Endodermal cell (in vitro differentiated cells): ENCODE data around the gene CDCA3. TPM values are rescaled to one million over a fixed set of nuclear protein-coding genes. Genes with fewer than 3 reads are reported as not detected.

ENCODE experiments used
- DNase-seq: peaks from one replicate; pipeline ENCODE4 v3.0.0-alpha.2; 2017
- H3K27ac ChIP-seq: 2 replicates; pipeline ENCODE4 v1.5.1; 2013; ENCODE audit warnings: mild to moderate bottlenecking, low read depth, low read length, moderate library complexity
- H3K27me3 ChIP-seq: 2 replicates; pipeline ENCODE4 v1.6.1; 2013; ENCODE audit warnings: mild to moderate bottlenecking, low read length, moderate library complexity; ENCODE audit not compliant: insufficient read depth, control insufficient read depth, poor library complexity, severe bottlenecking
- H3K36me3 ChIP-seq: 2 replicates; pipeline ENCODE4 v1.7.0; 2013; ENCODE audit warnings: mild to moderate bottlenecking, low read length, moderate library complexity; ENCODE audit not compliant: control insufficient read depth, insufficient read depth
- H3K4me1 ChIP-seq: one replicate; pipeline ENCODE4 v1.7.0; 2013; ENCODE audit warnings: low read length; ENCODE audit not compliant: control insufficient read depth, insufficient read depth
- H3K4me3 ChIP-seq: 2 replicates; pipeline ENCODE4 v1.5.1; 2013; ENCODE audit warnings: mild to moderate bottlenecking, low read length, moderate library complexity
- H3K9ac ChIP-seq: 2 replicates; pipeline ENCODE4 v1.6.1; 2013; ENCODE audit warnings: mild to moderate bottlenecking, low read length, moderate library complexity; ENCODE audit not compliant: poor library complexity, severe bottlenecking; ENCODE audit errors: extremely low read depth
- H3K9me3 ChIP-seq: 2 replicates; pipeline ENCODE4 v1.6.1; 2013; ENCODE audit warnings: mild to moderate bottlenecking, low read length, moderate library complexity; ENCODE audit not compliant: control insufficient read depth
- H3K27ac Mint-ChIP-seq: 2 replicates; pipeline ENCODE4 v1.8.0; 2020; ENCODE audit warnings: mixed read lengths
- H3K27me3 Mint-ChIP-seq: 2 replicates; pipeline ENCODE4 v1.8.0; 2021; ENCODE audit warnings: mild to moderate bottlenecking, mixed read lengths; ENCODE audit not compliant: insufficient read depth
- H3K36me3 Mint-ChIP-seq: 2 replicates; pipeline ENCODE4 v1.8.0; 2020; ENCODE audit warnings: low read depth, mixed read lengths
- H3K4me1 Mint-ChIP-seq: 2 replicates; pipeline ENCODE4 v1.8.0; 2020; ENCODE audit warnings: mixed read lengths
- H3K4me3 Mint-ChIP-seq: 2 replicates; pipeline ENCODE4 v1.8.0; 2020; ENCODE audit warnings: mild to moderate bottlenecking, moderate library complexity, mixed read lengths
- H3K9me3 Mint-ChIP-seq: 2 replicates; pipeline ENCODE4 v1.8.0; 2020; ENCODE audit warnings: mild to moderate bottlenecking, mixed read lengths
- CTCF ChIP-seq: fragments of 200-600 bp; sonication (generic); conservative IDR thresholded peaks from 2 replicates; pipeline ENCODE4 v1.5.0; 2021; ENCODE audit warnings: antibody characterized with exemption, mild to moderate bottlenecking
- WGBS, 2 experiments: methylation state at CpG; one replicate each; pipeline versions ENCODE4 v1.1.5 to v1.1.7; 2013; ENCODE audit warnings: missing lambda C conversion rate in 2 of 2, mixed read lengths in 1 of 2; ENCODE audit not compliant: insufficient coverage in 1 of 2, insufficient read length in 1 of 2; 5-methylcytosine and 5-hydroxymethylcytosine counted together
- total RNA-seq, 2 donors: library from RNA; stranded (reverse); fragmentation: NEBNext Ultra II Directional in 1 of 2; extraction: Animal tissue kit (Norgen Biotek cat#: 25700) in 1 of 2; gene quantifications; 2 replicates in 1 of 2; 3 replicates in 1 of 2; pipeline ENCODE4 v1.2.1, GENCODE V29; 2021

The CDCA3 gene
- total RNA-seq, 2 donors from 2014 or later, result 53.1 to 63.9 TPM

DNA sequence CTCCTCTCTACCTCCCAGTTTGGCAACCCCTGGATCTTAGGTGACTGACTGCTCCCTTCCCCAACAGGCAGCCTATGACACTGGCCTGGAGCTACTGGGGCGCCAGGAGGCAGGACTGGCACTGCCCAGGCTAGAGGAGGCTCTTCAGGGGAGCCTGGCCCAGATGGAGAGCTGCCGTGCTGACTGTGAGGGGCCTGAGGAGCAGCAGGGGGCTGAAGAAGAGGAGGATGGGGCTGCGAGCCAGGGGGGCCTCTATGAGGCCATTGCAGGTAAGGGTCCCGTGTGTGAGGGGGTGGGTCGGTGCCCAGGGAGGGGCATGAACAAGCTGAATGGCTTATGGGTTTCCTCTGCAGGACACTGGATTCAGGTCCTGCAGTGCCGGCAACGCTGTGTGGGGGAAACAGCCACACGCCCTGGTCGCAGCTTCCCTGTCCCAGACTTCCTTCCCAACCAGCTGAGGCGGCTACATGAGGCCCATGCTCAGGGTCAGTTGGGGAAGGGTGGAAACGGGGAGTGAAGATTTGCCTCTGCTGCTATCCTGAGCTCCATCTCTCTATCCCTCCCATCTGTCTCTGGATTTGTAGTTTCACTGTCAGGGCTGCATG is 20.7 kb downstream of the CDCA3 start:
- peak overlapping the region; percentile 99 for H3K4me3 Mint-ChIP-seq
- no peak overlapping the region for H3K27ac Mint-ChIP-seq
- Histone ChIP-seq H3K27ac (no peak overlapping the region), H3K36me3 (peaks cover 31% of the 10 kb centered on the region), H3K4me3 (no peak overlapping the region), H3K4me1 (peaks cover 2% of the 10 kb centered on the region), H3K9me3 (no peaks in the 10 kb centered on the region), H3K9ac (no peak overlapping the region), H3K27me3 (no peaks in the 10 kb centered on the region)
- no peaks in the 10 kb centered on the region for H3K9me3 Mint-ChIP-seq
- H3K4me1 Mint-ChIP-seq, result peaks cover 13% of the 10 kb centered on the region
- peaks cover 36% of the 10 kb centered on the region for H3K36me3 Mint-ChIP-seq
- H3K27me3 Mint-ChIP-seq, result peaks cover 24% of the 10 kb centered on the region
- TF ChIP-seq CTCF, result no peak
- no peak for DNase-seq
- WGBS, 2 experiments, result 89 to 91% methylated on average over 9 to 11 of the region's 11 CpGs

DNA sequence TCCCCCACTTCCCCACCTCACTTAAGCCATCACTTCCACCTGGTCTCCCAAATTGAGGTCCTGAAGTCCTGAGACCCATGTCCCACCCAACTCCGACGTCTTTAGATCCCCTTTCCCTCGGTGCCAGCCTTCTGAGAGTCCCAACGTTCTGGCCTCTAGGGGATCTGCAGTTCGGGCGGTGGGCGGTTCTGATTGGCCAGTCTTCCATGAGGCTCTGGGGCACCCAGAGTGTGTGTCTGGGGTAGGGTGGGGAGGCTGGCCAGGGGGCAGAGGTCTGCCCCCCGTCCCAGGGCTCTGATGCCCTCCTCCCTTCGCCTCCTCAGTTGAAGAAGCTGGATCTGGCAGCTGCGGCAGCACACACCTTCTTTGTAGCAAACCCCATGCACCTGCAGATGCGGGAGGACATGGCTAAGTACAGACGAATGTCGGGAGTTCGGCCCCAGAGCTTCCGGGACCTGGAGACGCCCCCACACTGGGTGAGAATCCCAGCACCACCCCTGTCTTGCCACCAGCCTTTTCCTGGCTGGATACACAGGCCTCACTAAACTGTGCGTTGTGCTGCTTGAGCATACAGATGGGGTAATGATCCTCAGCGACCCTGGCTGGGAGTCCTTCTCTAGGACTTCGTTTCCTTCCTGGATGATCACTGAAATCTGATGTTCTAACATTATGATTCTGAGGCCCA is 21.4 kb downstream of the CDCA3 start:
- H3K4me3 Mint-ChIP-seq, result peak overlapping the region; percentile 99
- H3K27me3 ChIP-seq, result peaks cover 4% of the 10 kb centered on the region
- WGBS, 2 experiments, result 41 to 64% methylated on average over 11 to 19 of the region's 19 CpGs
- no peaks in the 10 kb centered on the region for H3K9me3 Mint-ChIP-seq
- H3K27me3 Mint-ChIP-seq, result peaks cover 31% of the 10 kb centered on the region
- H3K4me3 ChIP-seq, result peak overlapping the region; percentile 93
- H3K36me3 Mint-ChIP-seq, result peaks cover 32% of the 10 kb centered on the region
- H3K27ac Mint-ChIP-seq, result peak overlapping the region; percentile 97
- H3K9ac ChIP-seq, result peak overlapping the region; percentile 93
- peaks cover 20% of the 10 kb centered on the region for H3K4me1 Mint-ChIP-seq
- TF ChIP-seq CTCF, result peak; percentile 72
- H3K27ac ChIP-seq, result peak overlapping the region; percentile 57
- no peaks in the 10 kb centered on the region for H3K9me3 ChIP-seq
- no peak for DNase-seq
- H3K4me1 ChIP-seq, result peaks cover 2% of the 10 kb centered on the region
- peaks cover 31% of the 10 kb centered on the region for H3K36me3 ChIP-seq

GRCh38 chr12:6828781-6829535 is 22.1 kb downstream of the CDCA3 start:
- Histone ChIP-seq H3K4me1 (peaks cover 2% of the 10 kb centered on the region), H3K27me3 (peaks cover 6% of the 10 kb centered on the region), H3K36me3 (peaks cover 27% of the 10 kb centered on the region), H3K9me3 (no peaks in the 10 kb centered on the region), H3K9ac (peak overlapping the region; percentile 93), H3K27ac (peak overlapping the region; percentile 57), H3K4me3 (peak overlapping the region; percentile 93)
- peak; percentile 93 for DNase-seq
- peak overlapping the region; percentile 99 for H3K4me3 Mint-ChIP-seq
- no peak for TF ChIP-seq CTCF
- peaks cover 21% of the 10 kb centered on the region for H3K4me1 Mint-ChIP-seq
- 0% methylated on average over 39 to 71 of the region's 71 CpGs for WGBS, 2 experiments
- H3K36me3 Mint-ChIP-seq, result peaks cover 27% of the 10 kb centered on the region
- H3K27me3 Mint-ChIP-seq, result peaks cover 39% of the 10 kb centered on the region
- peak overlapping the region; percentile 97 for H3K27ac Mint-ChIP-seq
- no peaks in the 10 kb centered on the region for H3K9me3 Mint-ChIP-seq
